Astrocyte (in vitro differentiated cells and primary cell): ENCODE data around the gene AIPL1. TPM values are rescaled to one million over a fixed set of nuclear protein-coding genes. Genes with fewer than 3 reads are reported as not detected.

Experiments
- DNase-seq: peaks from one replicate; pipeline ENCODE4 v3.0.0-alpha.2; 2010; ENCODE audit warnings: low read depth
- FAIRE-seq: peaks from 2 replicates; lab custom pipeline; 2011; peaks lifted over from hg19 to GRCh38; lab: Jason Lieb, UNC
- H2AFZ ChIP-seq: 2 replicates; pipeline ENCODE4 v1.6.0; 2012; ENCODE audit warnings: low read depth, low read length, inconsistent platforms
- H3K27ac ChIP-seq: 2 replicates; pipeline ENCODE4 v1.5.1; 2011; ENCODE audit warnings: low read depth, low read length, inconsistent platforms
- H3K27me3 ChIP-seq: 2 replicates; pipeline ENCODE4 v1.6.0; 2011; ENCODE audit warnings: low read length, inconsistent platforms; ENCODE audit not compliant: insufficient read depth
- H3K36me3 ChIP-seq: 2 replicates; pipeline ENCODE4 v1.5.1; 2011; ENCODE audit warnings: low read length, inconsistent platforms; ENCODE audit not compliant: insufficient read depth
- H3K4me1 ChIP-seq: 2 replicates; pipeline ENCODE4 v1.5.1; 2011; ENCODE audit warnings: low read length, inconsistent platforms; ENCODE audit not compliant: insufficient read depth
- H3K4me2 ChIP-seq: 2 replicates; pipeline ENCODE4 v1.6.0; 2012; ENCODE audit warnings: low read length, inconsistent platforms
- H3K4me3 ChIP-seq: 2 replicates; pipeline ENCODE4 v1.5.1; 2011; ENCODE audit warnings: low read depth, mild to moderate bottlenecking, low read length, inconsistent platforms; ENCODE audit not compliant: insufficient read depth
- H3K79me2 ChIP-seq: 2 replicates; pipeline ENCODE4 v1.6.0; 2012; ENCODE audit warnings: mild to moderate bottlenecking, low read length, inconsistent platforms; ENCODE audit not compliant: insufficient read depth
- H3K9ac ChIP-seq: 2 replicates; pipeline ENCODE4 v1.6.0; 2012; ENCODE audit warnings: mild to moderate bottlenecking, low read length, inconsistent platforms
- H3K9me3 ChIP-seq: 2 replicates; pipeline ENCODE4 v1.5.1; 2012; ENCODE audit warnings: low read depth, mild to moderate bottlenecking, low read length, inconsistent platforms; ENCODE audit not compliant: insufficient read depth
- H4K20me1 ChIP-seq: 2 replicates; pipeline ENCODE4 v1.6.0; 2012; ENCODE audit warnings: low read length, inconsistent platforms; ENCODE audit not compliant: insufficient read depth
- H3K27ac Mint-ChIP-seq: one replicate; pipeline ENCODE4 v1.8.0; 2021; ENCODE audit warnings: mild to moderate bottlenecking, mixed read lengths; ENCODE audit not compliant: unreplicated experiment
- H3K27me3 Mint-ChIP-seq: one replicate; pipeline ENCODE4 v1.8.0; 2021; ENCODE audit warnings: low read depth, mixed read lengths; ENCODE audit not compliant: unreplicated experiment
- H3K36me3 Mint-ChIP-seq: one replicate; pipeline ENCODE4 v1.8.0; 2021; ENCODE audit warnings: low read depth, mixed read lengths; ENCODE audit not compliant: unreplicated experiment
- H3K4me1 Mint-ChIP-seq: one replicate; pipeline ENCODE4 v1.8.0; 2021; ENCODE audit warnings: low read depth, mixed read lengths; ENCODE audit not compliant: unreplicated experiment
- H3K4me3 Mint-ChIP-seq: one replicate; pipeline ENCODE4 v1.8.0; 2021; ENCODE audit warnings: mild to moderate bottlenecking, moderate library complexity, mixed read lengths; ENCODE audit not compliant: unreplicated experiment
- H3K9me3 Mint-ChIP-seq: one replicate; pipeline ENCODE4 v1.8.0; 2021; ENCODE audit warnings: mild to moderate bottlenecking, mixed read lengths; ENCODE audit not compliant: unreplicated experiment
- EZH2 ChIP-seq: IDR thresholded peaks from 2 replicates; pipeline ENCODE4 v1.6.1; 2012; ENCODE audit warnings: mild to moderate bottlenecking, low read length, inconsistent platforms; ENCODE audit not compliant: insufficient read depth
- total RNA-seq: library from RNA; stranded (reverse); gene quantifications from 2 replicates; pipeline ENCODE4 v1.2.1, GENCODE V29; 2021

The AIPL1 gene
- total RNA-seq, 1 donor from 2014 or later, result not detected

- Histone ChIP-seq H3K36me3 (no peaks in the 10 kb centered on the region), H3K27me3 (peaks cover 6% of the 10 kb centered on the region), H2AFZ (peak overlapping the region; percentile 44), H3K9me3 (no peaks in the 10 kb centered on the region), H3K27ac (peak overlapping the region; percentile 20), H3K4me1 (peaks cover 12% of the 10 kb centered on the region), H4K20me1 (no peaks in the 10 kb centered on the region), H3K9ac (peak overlapping the region; percentile 35), H3K79me2 (no peaks in the 10 kb centered on the region), H3K4me3 (peak overlapping the region; percentile 25), H3K4me2 (peak overlapping the region; percentile 78)
- FAIRE-seq (no peak), DNase-seq (peak; percentile 67)
- peaks cover 18% of the 10 kb centered on the region for H3K4me1 Mint-ChIP-seq
- H3K27me3 Mint-ChIP-seq, result peaks cover 2% of the 10 kb centered on the region
- H3K27ac Mint-ChIP-seq, result peak overlapping the region; percentile 91
- H3K4me3 Mint-ChIP-seq, result peak overlapping the region; percentile 69
- TF ChIP-seq EZH2, result no peak
- H3K9me3 Mint-ChIP-seq, result peaks cover 2% of the 10 kb centered on the region
- H3K36me3 Mint-ChIP-seq, result no peaks in the 10 kb centered on the region
These were observed 60.6 kb downstream of the AIPL1 start for GRCh38 chr17:6374271-6374691.

Other genes starting within 250 kb of the AIPL1 start
- 1.1 and 2.6 TPM in 2 replicates for gene PIMREG, start 9.3 kb upstream of the AIPL1 start, total RNA-seq
- gene PITPNM3, start 121.4 kb upstream of the AIPL1 start, total RNA-seq, result 1.0 and 1.3 TPM in 2 replicates
- 23.3 and 25.4 TPM in 2 replicates for gene KIAA0753, start 205.6 kb upstream of the AIPL1 start, total RNA-seq
- gene TXNDC17, start 205.9 kb upstream of the AIPL1 start, total RNA-seq, result 141 and 158 TPM in 2 replicates
- gene MED31, start 216.5 kb upstream of the AIPL1 start, total RNA-seq, result 21.0 and 22.8 TPM in 2 replicates
- gene C17orf100, start 216.6 kb upstream of the AIPL1 start, total RNA-seq, result 3.1 and 4.1 TPM in 2 replicates